HG03095 (cell line): ENCODE data around the gene WDR38.

Source experiments
- ATAC-seq: cut with Tn5 transposase; IDR thresholded peaks from one replicate; pipeline ENCODE4 v1.9.1; 2021; ENCODE audit warnings: moderate library complexity; ENCODE audit not compliant: unreplicated experiment

The WDR38 gene, protein sequence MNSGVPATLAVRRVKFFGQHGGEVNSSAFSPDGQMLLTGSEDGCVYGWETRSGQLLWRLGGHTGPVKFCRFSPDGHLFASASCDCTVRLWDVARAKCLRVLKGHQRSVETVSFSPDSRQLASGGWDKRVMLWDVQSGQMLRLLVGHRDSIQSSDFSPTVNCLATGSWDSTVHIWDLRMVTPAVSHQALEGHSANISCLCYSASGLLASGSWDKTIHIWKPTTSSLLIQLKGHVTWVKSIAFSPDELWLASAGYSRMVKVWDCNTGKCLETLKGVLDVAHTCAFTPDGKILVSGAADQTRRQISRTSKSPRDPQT

DNA sequence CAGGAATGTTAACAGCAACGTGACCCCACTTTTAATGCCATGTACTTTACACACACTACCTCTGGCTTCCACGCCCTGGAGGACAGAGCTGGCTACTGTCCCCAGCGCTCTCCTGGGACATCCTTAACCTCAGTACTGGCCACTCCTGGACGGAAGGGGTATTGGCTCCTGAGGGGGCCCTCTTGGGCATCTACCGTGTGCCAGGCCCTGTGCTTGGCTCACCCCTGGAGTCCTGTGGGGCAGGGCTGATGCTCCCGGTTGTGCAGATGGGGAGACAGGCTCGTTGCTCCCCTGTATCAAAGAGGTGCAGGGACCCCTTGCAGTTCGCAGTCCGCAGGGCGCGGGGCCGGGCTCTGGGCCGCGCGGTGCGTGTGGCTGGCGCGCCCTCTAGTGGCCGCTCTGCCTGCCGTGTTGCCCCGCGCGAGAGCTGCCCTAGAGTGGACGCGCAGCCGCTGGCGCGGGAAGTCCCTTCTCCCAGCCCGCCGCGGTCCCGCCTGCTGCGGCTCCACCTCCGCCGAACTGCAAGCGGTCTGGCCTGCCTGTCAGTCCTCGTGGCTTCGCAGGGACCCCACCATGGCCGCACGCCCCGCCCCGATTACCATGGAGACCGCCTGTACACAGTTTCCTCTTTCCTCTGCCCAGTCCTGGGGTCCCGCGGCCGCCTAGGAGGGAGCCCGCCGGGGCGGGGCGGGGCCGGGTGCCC is at the start of gene WDR38:
TSS of gene WDR38 (plus strand) at position 632 of the 703 bp plus-strand sequence. CDS start 72 bp downstream, outside the sequence.
- ATAC-seq = peak; percentile 68

DNA sequence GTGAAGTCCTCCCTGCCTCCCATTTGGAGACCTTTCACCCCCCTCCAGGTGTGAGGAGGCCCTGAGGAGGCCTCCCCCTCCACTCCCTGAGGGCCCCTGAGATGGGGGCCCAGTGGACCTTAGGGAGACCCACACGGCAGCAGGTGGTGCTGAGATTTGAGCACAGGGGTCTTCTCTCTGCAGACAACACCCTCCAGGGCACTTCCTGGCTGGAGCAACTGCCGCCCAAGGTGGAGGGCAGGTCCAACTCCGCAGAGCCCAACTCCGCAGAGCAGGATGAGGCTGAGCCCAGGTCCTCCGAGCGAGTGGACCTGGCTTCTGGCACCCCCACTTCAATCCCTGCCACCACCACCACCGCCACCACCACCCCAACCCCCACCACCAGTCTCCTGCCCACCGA is 49.3 kb upstream of the WDR38 start:
- no peak for ATAC-seq

DNA sequence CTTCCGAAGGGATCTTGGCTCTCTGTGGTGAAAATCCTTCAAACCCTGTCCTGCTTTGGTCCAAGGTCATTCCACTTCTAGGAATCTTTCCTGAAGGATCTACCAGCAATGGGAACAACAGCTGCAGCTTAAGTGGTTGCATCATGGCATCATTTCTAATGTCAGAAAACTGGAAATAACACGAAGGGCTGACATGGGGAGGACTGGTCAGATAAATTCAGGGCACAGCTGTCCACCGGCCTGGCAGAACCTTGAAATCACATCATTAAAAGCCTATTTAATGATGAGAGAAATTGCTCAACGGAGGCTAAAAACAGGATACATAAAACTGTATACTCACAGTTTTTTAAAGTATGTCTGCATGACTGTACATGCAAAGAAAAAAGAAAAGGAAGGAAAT is 48.1 kb upstream of the WDR38 start:
- no peak for ATAC-seq

DNA sequence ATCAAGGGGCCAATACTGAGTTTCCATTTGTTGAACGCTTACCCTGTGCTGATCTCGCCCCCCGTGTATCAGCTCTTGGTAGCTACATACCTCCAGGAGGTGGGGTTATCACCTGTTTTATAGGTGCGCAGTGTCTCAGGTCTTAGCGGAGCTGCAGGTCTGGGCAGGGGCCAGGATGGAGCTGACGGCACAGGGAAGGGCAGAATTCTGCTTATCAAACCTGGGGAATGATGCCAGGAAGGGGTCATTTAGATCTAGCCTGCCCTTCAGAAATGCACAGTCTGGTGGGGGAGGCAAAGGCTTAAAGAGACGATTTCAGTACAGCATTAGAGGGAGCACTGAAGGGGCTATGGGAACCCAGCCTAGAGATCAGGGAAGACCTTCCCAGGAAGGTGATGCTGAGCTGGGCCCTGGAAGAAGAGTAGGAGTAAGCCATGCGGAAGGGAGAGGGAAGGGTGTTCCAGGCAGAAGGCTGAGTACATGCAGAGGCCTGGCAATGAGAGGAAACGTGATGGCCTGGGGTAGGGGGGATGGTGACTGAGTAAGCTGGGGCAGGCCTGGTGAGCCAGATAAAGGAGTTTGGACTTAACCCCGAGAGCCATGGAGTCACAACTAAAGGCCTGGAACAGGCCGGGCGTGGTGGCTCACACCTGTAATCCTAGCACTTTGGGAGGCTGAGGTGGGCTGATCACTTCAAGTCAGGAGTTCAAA is 44.9 kb upstream of the WDR38 start:
- ATAC-seq = no peak

DNA sequence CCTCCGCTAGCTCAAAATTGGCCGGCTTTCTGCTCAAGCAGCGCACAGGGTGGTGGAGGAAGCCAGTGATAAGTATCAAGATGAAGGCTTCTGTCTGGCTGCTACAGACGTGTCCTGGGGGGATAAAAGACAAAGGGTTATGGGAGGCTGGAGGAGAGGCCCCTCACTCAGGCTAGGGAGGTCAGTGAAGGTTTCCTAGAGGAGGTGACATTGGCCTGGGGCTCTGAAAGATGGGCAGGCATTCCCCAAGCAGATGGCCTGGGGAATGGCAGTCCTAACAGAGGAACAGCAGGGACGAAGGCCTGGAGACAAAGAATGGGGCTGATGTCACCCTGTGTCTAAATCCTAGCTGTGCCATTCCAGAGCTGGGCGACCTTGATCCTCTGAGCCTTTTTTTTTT is 44.0 kb upstream of the WDR38 start:
- ATAC-seq = no peak

DNA sequence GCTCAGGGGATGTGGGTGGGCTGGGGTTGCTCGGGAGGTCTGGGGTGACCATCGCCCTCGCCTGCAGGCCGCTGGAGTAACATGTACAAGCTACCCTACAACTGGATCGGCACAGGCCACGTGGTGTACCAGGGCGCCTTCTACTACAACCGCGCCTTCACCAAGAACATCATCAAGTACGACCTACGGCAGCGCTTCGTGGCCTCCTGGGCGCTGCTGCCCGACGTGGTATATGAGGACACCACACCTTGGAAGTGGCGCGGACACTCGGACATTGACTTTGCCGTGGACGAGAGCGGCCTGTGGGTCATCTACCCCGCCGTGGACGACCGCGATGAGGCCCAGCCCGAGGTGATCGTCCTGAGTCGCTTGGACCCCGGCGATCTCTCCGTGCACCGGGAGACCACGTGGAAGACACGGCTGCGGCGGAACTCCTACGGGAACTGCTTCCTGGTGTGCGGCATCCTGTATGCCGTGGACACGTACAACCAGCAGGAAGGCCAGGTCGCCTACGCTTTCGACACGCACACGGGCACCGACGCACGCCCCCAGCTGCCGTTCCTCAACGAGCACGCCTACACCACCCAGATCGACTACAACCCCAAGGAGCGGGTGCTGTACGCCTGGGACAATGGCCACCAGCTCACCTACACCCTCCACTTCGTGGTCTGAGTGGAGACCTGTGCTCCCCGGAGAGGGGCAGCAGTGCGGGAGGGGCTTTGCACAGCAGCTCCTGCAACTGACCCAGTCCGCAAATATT is 43.3 kb upstream of the WDR38 start:
- ATAC-seq = no peak

DNA sequence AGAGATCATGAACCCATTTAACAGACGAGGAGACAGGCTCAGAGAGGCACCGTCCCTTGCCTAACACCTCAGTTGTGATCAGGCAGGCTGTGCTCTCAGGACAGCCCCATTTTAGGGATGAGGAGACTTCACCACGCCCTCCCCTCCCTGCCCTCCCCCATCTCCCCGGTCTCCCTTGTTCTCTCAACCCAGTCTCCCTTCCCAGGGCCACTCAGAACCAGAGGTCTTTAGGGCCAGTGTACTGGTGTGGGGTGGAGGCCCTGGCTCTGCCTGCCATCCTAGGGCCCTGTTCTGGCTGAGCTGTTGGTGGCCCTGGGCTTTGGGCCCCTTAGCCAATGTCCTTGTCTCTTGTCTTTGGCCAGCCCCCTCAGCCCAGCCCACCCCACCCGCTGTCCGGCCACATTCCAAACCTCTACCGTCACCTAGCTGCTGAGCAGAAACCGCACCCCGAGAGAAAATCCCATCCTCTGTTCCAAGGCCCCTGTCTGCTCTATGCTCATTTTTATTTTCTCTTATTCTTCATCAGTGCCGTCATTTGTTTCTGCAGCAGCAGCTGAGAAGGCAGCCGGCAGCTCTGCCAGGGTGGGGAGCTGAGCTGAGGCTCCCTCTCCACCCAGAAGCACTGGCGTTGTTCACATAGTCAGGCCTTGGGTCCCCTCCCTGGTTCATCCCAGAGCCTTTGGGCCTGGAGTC is 42.5 kb upstream of the WDR38 start:
- ATAC-seq = no peak

DNA sequence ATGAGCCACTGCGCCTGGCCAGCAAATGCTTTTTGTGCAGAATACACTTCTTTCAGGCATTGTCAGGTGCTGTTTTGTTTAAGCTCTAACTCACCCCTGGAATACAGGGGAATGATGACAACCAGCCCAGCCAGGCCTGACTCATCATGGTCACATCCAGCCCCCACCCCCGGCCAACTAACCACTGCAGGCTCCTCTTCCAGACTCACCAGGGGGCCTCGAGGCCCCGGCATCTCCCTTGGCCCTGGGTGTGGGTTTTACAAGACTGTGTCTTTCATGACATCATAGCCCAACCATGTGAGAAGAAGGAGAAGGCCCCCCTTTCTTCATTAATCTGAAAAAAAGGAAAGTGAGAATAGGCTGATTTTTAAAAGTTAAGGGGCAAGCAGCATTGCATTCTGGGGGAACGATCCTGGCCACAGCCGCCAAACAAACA is 40.8 kb upstream of the WDR38 start:
- no peak for ATAC-seq

DNA sequence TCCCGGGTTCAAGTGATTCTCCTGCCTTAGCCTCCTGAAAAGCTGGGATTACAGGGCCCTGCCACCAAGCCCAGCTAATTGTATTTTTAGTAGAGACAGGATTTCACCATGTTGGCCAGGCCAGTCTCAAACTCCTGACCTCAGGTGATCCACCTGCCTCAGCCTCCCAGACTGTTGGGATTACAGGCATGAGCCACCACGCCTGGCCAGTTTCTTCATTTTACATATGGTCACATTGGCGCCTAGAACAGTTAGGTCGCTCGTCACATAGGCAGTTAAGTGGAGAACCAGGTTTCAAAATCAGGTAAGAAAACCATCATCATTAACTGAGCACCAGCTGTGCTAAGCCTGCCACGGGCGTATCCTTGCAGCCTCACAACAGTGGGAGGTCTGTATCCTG is 40.2 kb upstream of the WDR38 start:
- ATAC-seq = no peak

DNA sequence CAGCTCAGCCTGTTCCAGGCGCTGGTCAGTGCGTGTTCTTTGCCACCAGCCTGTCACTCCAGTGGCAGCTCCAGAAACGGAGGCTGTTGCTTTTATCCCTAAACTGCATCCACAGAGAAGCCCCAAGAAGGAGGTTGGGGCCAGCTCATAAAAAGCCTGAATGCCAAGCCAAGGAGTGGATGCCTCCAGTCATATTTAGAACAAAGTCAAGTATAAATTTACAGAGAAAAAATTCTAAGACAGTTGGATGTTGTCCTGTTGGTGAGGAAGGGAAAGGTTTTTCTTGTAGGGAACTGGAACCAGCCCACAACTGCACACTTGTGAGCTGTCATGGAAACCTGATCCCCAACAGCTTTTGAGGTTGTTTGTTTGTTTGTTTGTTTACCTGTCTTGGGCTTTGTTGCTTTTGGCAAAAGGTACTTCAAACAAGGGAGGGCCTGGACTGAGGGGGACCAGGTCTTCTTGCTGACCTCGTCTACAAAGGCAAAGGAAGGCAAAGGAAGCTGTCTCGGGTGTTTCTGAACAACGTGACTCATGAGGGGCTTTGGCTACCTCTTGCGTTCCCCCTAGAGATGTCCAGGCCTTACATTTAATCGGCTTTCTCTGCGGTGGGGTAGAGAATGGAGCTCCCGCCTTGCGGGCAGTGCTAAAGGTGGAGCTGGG is 39.6 kb upstream of the WDR38 start:
- ATAC-seq = no peak

DNA sequence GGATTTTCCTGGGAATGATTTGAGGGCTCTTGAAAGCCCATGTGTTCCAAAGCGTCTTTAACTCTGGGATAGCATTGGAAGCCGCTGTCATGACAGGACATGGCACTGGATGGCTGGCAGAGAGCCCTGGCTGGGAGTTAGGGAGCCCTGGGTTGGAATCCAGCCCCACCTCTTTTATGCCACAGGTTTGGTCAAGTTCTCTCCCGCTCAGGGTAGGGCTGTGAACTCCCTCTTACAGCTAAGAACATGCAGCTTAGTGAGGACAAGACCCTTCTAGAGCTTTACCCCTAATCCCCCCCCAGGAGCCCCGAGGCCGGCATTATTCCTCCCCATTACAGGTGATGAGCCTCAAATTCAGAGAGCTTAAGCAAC is 39.1 kb upstream of the WDR38 start:
- no peak for ATAC-seq

DNA sequence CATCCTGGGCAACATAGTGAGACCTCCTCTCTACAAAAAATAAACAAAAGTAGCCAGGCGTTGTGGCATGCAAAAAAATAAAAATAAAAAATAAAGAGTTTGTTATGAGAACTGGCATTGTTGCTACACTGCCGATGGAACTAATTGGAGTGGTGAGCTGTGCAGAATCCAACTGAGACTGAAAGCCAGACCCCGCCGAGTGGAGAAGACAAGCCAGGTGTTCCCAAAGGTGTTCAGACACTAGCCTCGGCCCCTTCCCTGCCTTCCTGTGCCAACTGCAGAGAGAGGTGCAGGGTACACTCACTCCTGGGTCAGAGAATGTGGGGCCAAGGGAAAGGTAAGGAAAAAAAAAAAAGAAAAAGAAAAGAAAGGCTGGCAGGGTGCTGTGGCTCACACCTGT is 37.7 kb upstream of the WDR38 start:
- ATAC-seq = no peak

DNA sequence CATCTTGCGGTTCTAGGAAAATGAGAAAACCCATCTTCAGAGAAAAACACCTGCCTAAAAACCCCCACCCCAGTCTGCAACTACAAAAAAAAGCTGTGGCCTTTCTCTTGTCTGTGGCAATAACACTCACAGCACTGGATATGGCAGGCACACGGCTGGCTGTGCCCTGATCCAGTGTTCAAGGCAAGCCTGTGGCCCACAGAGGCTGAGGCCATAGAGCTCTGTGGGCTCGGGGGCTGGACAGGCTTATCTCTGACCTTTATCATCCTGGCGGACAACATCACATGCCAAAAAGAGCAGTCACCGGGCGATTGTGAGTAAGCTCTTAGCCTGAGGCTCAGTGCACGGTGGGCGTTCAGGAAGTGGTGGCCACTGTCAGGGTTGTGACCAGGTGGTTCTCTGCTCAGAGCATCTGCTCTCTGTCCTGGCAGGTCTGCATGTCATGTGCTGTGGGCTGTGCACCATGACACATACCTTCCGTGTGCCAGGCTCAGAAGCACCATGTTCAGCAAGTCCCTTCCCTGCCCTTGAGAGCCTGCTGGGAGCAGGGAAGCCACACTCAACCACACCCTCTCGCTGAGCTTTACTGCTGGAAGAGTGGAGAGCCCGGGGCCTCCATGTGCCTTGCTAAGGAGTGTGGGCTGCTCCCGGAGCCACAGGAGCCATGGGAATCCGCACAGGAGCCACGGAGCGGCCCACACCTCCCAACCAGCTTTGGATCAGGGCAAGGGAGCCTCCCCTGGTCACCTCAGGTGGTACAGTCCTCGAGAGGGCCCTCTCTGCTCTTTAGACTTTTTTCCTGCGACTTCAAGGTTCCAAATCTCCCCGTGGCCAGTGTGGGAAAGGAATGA is 34.6 kb upstream of the WDR38 start:
- ATAC-seq = no peak

DNA sequence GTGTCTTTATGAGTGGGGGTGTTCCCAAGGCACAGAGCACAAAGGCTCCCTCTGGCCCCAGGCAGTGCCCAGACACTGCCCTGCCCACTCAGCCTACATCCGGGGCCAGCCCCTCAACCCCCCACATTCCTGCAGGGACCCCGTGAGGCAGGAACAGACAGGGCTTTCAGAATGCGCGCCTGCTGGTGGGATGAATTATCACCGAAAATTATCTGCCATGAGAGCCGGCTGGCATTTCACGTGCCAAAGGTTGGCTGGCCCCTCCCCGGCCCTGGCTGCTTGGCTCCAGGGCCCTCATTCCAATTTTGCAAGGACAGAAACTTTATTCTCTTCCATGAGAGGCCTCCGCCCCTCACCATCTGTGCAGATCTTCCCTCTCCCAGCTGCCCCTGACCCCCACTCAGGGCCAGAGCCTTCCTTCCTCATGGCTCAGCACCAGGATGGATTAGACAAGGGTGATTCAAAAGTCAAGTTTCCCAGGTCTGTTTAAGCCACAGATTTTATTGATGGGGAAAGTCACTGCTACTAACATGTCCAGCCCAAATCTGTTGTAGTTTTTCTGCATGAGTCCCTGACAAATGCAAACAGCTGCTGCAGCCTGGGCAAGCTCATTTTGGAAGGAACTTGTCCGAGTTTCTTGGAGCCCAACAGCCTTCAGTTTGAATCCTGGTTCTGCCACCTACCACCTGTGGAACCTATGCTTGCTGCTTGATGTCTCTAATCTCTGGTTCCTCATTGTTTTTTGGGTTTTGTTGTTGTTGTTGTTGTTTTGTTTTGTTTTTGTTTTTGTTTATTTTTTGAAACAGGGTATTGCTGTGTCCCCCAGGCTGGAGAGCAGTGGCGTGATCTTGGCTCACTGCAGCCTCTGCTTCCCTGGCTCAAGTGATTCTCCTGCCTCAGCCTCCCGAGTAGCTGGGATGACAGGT is 32.3 kb upstream of the WDR38 start:
- no peak for ATAC-seq

DNA sequence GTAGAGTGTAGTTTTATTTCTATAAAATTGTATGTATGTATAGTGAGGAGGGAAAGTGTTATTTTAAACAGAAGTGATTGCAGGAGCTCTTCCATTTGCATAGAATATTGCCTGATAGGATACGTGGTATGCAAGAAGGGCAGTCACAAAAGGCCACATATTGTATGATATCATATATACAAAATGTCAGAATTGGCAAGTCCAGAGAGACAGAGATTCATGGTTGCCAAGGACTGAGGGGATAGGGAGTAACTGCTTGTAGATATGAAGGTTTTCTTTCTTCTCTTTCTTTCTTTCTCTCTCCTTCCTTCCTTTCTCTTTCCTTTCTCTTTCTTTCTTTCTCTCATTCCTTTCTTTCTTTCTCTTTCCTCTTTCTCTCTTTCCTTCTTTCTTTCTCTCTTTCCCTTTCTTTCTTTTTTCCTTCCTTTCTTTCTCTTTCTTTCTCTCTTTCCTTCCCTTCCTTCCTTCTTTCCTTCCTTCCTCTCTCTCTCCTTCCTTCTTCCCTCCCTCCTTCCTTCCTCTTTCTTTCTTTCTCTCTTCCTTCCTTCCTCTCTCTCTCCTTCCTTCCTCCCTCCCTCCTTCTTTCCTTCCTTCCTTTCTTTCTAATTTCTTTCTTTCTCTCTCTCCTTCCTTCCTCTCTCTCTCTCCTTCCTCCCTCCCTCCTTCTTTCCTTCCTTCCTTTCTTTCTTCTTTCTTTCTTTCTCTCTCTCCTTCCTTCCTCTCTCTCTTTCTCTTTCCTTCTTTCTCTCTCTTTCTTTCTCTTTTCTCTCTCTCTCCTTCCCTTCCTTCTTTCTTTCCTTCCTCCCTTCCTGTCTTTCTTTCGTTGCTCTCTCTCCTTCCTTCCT is 24.5 kb upstream of the WDR38 start:
- ATAC-seq = no peak

DNA sequence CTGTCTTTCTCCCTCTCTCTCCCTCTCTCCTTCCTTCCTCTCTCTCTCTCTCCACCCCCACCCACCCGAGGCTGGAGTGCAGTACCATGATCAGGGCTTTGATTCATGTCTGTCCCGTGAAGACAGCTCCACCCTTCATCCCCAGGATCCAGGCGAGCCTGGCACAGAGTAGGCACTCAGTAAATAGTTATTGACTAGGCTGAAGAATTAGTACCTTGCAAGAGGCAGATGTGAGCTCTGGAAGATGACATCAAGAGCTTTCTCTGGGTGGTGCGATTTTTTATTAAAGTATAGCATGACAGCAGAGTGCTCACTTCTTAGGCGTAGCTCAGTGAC is 24.0 kb upstream of the WDR38 start:
- ATAC-seq = no peak

DNA sequence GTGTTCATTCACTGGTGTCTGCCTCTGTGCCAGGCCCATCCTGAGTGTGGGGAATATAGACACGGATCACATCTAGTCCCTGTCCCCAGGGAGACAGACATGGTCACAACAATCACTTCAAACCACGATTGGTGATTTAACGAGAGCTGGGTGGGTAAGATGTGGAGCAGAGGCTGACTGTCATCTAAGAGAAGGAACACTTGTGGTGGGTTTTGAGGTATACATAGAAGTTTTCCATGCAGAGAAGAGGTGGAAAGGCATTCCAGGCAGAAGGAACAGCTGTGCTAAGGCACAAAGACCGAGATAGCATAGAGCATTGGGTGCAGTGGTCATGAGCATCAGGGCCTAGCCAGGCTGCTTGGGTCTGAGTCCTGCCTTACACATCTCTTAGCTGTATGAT is 22.7 kb upstream of the WDR38 start:
- no peak for ATAC-seq
